MCF 10A (cell line): ENCODE measurements around the gene ECPAS. TPM values are rescaled to one million over a fixed set of nuclear protein-coding genes. Genes with fewer than 3 reads are reported as not detected.
A peak's percentile ranks its signal among the peaks of the same experiment; 100 is the strongest.

Source experiments
- BruUV-seq: library from RNA; stranded (reverse); fragments of 400-500 nt; replicated peaks from 2 replicates; lab custom pipeline; 2021; lab: Mats Ljungman, UMichigan
- CTCF ChIA-PET: fragments of 300-600 bp; sonication (Branson Sonifier 250); formaldehyde crosslinking; extraction: SDS; loops from one replicate; lab custom pipeline; 2021; ENCODE audit warnings: antibody characterized with exemption, inconsistent platforms; lab: Yijun Ruan, JAX
- POLR2A ChIA-PET: fragments of 300-600, 350-650 bp; sonication (Branson Sonifier 250); formaldehyde crosslinking; extraction: SDS; loops from one replicate; lab custom pipeline; 2020; ENCODE audit warnings: antibody characterized with exemption, inconsistent platforms; lab: Yijun Ruan, JAX
- DNase-seq: peaks from one replicate; pipeline ENCODE4 v3.0.0-alpha.2; 2018; ENCODE audit not compliant: unreplicated experiment
- H3K27ac Mint-ChIP-seq: one replicate; pipeline ENCODE4 v1.8.0; 2022; ENCODE audit warnings: mild to moderate bottlenecking, low read depth, mixed read lengths; ENCODE audit not compliant: unreplicated experiment
- H3K27me3 Mint-ChIP-seq: one replicate; pipeline ENCODE4 v1.8.0; 2022; ENCODE audit warnings: mixed read lengths; ENCODE audit not compliant: insufficient read depth, unreplicated experiment
- H3K36me3 Mint-ChIP-seq: one replicate; pipeline ENCODE4 v1.8.0; 2022; ENCODE audit warnings: mild to moderate bottlenecking, moderate library complexity, mixed read lengths; ENCODE audit not compliant: insufficient read depth, unreplicated experiment
- H3K4me1 Mint-ChIP-seq: one replicate; pipeline ENCODE4 v1.8.0; 2022; ENCODE audit warnings: mixed read lengths; ENCODE audit not compliant: insufficient read depth, unreplicated experiment
- H3K4me3 Mint-ChIP-seq: one replicate; pipeline ENCODE4 v1.8.0; 2022; ENCODE audit warnings: mild to moderate bottlenecking, moderate library complexity, mixed read lengths; ENCODE audit not compliant: unreplicated experiment
- H3K9me3 Mint-ChIP-seq: one replicate; pipeline ENCODE4 v1.8.0; 2022; ENCODE audit warnings: mixed read lengths; ENCODE audit not compliant: unreplicated experiment
- CTCF ChIP-seq: fragments of 200-600 bp; IDR thresholded peaks from one replicate; pipeline ENCODE4 v1.8.0; 2022; ENCODE audit warnings: antibody characterized with exemption, mild to moderate bottlenecking; ENCODE audit not compliant: unreplicated experiment
- intact Hi-C: fragments of 100-400 bp; cut with micrococcal nuclease; formaldehyde crosslinking; loops from 2 replicates; pipeline ENCODE4 v1.14.1; 2022
- total RNA-seq: library from RNA; stranded (reverse); gene quantifications from 2 replicates; pipeline ENCODE4 v1.2.3, GENCODE V29; 2022

The ECPAS gene
- total RNA-seq, 1 experiment from 2014 or later, result 152 TPM

GRCh38 chr9:111463048-111463447, 21.1 kb downstream of the ECPAS start:
- Mint-ChIP-seq H3K27me3 (no peaks in the 10 kb centered on the region), H3K4me1 (peaks cover 6% of the 10 kb centered on the region), H3K36me3 (peaks cover 11% of the 10 kb centered on the region), H3K27ac (no peak overlapping the region), H3K9me3 (no peaks in the 10 kb centered on the region), H3K4me3 (no peak overlapping the region)
- DNase-seq, result no peak
- no TSS peak for BruUV-seq
- intact Hi-C loops, result no loop called here
- POLR2A ChIA-PET, result no interaction called here
- no peak for TF ChIP-seq CTCF
- CTCF ChIA-PET, result interaction anchor here (0.6 kb wide), 1 partner anchor 37 kb away, joined by 5 read pairs; no protein-coding TSS in a partner anchor

- POLR2A ChIA-PET, result interaction anchor here (1.4 kb wide), 1 partner anchor 25 kb away, joined by 5 read pairs; no protein-coding TSS in a partner anchor
- peaks cover 31% of the 10 kb centered on the region for H3K4me1 Mint-ChIP-seq
- no peaks in the 10 kb centered on the region for H3K9me3 Mint-ChIP-seq
- no peak overlapping the region for H3K27ac Mint-ChIP-seq
- intact Hi-C loops, result no loop called here
- H3K27me3 Mint-ChIP-seq, result no peaks in the 10 kb centered on the region
- peak; percentile 42 for DNase-seq
- TF ChIP-seq CTCF, result no peak
- no TSS peak for BruUV-seq
- H3K4me3 Mint-ChIP-seq, result no peak overlapping the region
- CTCF ChIA-PET, result interaction anchor here (1.2 kb wide), 1 partner anchor 13 kb away, joined by 3 read pairs; no protein-coding TSS in a partner anchor
- H3K36me3 Mint-ChIP-seq, result peaks cover 11% of the 10 kb centered on the region
Observed at GRCh38 chr9:111458139-111459009, 25.8 kb downstream of the ECPAS start.

DNA sequence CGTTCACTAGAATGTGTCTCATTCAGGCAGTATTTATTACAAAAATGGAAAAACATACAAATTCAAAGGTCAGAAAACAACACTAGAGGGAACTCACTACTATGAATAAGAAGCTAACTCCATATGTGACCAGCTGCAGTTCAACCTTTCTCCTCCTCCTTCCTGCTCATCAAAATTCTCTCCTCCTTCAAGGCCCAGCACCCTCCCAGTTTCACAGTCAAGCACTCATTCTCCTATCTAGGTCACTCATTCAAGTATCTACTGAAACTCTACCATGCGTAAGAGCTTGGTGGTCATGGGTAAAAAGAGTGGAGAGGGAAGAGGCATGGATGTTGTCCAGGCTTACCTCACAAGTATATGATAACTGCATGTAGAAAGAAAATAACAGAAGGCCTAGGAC, 27.7 kb downstream of the ECPAS start:
- ChIA-PET CTCF (no interaction called here), POLR2A (interaction anchor here (2.1 kb wide), 1 partner anchor 26 kb away, joined by 7 read pairs; no protein-coding TSS in a partner anchor)
- Mint-ChIP-seq H3K27me3 (no peaks in the 10 kb centered on the region), H3K36me3 (peaks cover 7% of the 10 kb centered on the region), H3K4me1 (peaks cover 38% of the 10 kb centered on the region), H3K4me3 (no peak overlapping the region), H3K9me3 (no peaks in the 10 kb centered on the region), H3K27ac (no peak overlapping the region)
- no TSS peak for BruUV-seq
- intact Hi-C loops, result no loop called here
- TF ChIP-seq CTCF, result no peak
- DNase-seq, result no peak

GRCh38 chr9:111455638-111456037, 28.5 kb downstream of the ECPAS start:
- Mint-ChIP-seq H3K27me3 (no peaks in the 10 kb centered on the region), H3K4me1 (peaks cover 38% of the 10 kb centered on the region), H3K9me3 (no peaks in the 10 kb centered on the region), H3K4me3 (no peak overlapping the region), H3K27ac (no peak overlapping the region), H3K36me3 (peaks cover 9% of the 10 kb centered on the region)
- intact Hi-C loops, result no loop called here
- no TSS peak for BruUV-seq
- ChIA-PET POLR2A (interaction anchor here (1.3 to 2.1 kb wide), 2 partner anchors 19 to 25 kb away, joined by 3 to 7 read pairs; no protein-coding TSS in a partner anchor), CTCF (no interaction called here)
- DNase-seq, result no peak
- no peak for TF ChIP-seq CTCF
